HepG2 (cell line): ENCODE measurements around the gene DPAGT1. TPM values are rescaled to one million over a fixed set of nuclear protein-coding genes. Genes with fewer than 3 reads are reported as not detected.

ENCODE experiments used
- ATAC-seq: fragments of 200-7000 bp; cut with Tn5 transposase; 3 replicates; pipeline ENCODE4 v1.9.1; 2020; ENCODE audit warnings: mild to moderate bottlenecking, moderate library complexity
- BruUV-seq: library from RNA; stranded (reverse); fragments of 400-500 nt; replicated peaks from 2 replicates; lab custom pipeline; 2021; lab: Mats Ljungman, UMichigan
- CTCF ChIA-PET: fragments of 300-600 bp; formaldehyde crosslinking; extraction: SDS; loops from one replicate; lab custom pipeline; 2021; ENCODE audit warnings: low total read pairs, inconsistent platforms, low intra/inter-chr PET ratio; lab: Yijun Ruan, JAX
- POLR2A ChIA-PET: fragments of 350-600 bp; sonication (Branson Sonifier 250); formaldehyde crosslinking; loops from one replicate; lab custom pipeline; 2020; ENCODE audit warnings: antibody characterized with exemption, inconsistent platforms; lab: Yijun Ruan, JAX
- DNase-seq: peaks from one replicate; pipeline ENCODE4 v3.0.0-alpha.2; 2015; ENCODE audit warnings: low spot score
- FAIRE-seq: peaks from 3 replicates; lab custom pipeline; 2011; peaks lifted over from hg19 to GRCh38; lab: Jason Lieb, UNC
- H2AFZ ChIP-seq: one replicate; pipeline ENCODE4 v1.6.1; 2011; ENCODE audit warnings: low read length, inconsistent platforms
- H3K27ac ChIP-seq: fragments of 300-600 bp; 3 replicates; pipeline ENCODE4 v1.8.0; 2011; ENCODE audit warnings: mixed run types, mild to moderate bottlenecking, mixed read lengths, low read length, inconsistent platforms; ENCODE audit not compliant: insufficient read depth; ENCODE audit errors: extremely low read length
- H3K27me3 ChIP-seq, 2 experiments: fragments of 200-600 bp in 1 of 2; 2 replicates in 1 of 2; 3 replicates in 1 of 2; pipeline versions ENCODE4 v1.6.0 to v1.8.0; 2011; ENCODE audit warnings: low read length in 2 of 2, mild to moderate bottlenecking in 2 of 2, moderate library complexity in 2 of 2, inconsistent platforms in 1 of 2; ENCODE audit not compliant: insufficient read depth in 2 of 2, control insufficient read depth in 1 of 2
- H3K36me3 ChIP-seq, 2 experiments: fragments of 200-600 bp in 1 of 2; replicated peaks in 1 of 2; 2 replicates in 1 of 2; 3 replicates in 1 of 2; pipeline versions ENCODE4 v1.5.1 to v1.8.0; 2011; ENCODE audit warnings: low read length in 2 of 2, inconsistent platforms in 1 of 2; ENCODE audit not compliant: insufficient read depth in 2 of 2, control insufficient read depth in 1 of 2
- H3K4me1 ChIP-seq: 2 replicates; pipeline ENCODE4 v1.5.1; 2012; ENCODE audit warnings: low read length, inconsistent platforms; ENCODE audit not compliant: insufficient read depth
- H3K4me2 ChIP-seq: 2 replicates; pipeline ENCODE4 v1.6.0; 2011; ENCODE audit warnings: low read depth, low read length, inconsistent platforms
- H3K4me3 ChIP-seq, 3 experiments: fragments of 200-600 bp in 1 of 3; sonication (generic), shearing (Covaris generic) in 1 of 3; replicated peaks in 1 of 3; 2 replicates each; pipeline ENCODE4 v1.5.1; 2011 to 2016; ENCODE audit warnings: low read length in 3 of 3, inconsistent platforms in 2 of 3, low read depth in 2 of 3, mild to moderate bottlenecking in 2 of 3, control low read depth in 1 of 3, mixed read lengths in 1 of 3; ENCODE audit not compliant: insufficient read depth in 1 of 3
- H3K79me2 ChIP-seq: one replicate; pipeline ENCODE4 v1.6.1; 2011; ENCODE audit warnings: low read length, inconsistent platforms; ENCODE audit not compliant: insufficient read depth
- H3K9ac ChIP-seq: 2 replicates; pipeline ENCODE4 v1.6.0; 2011; ENCODE audit warnings: mild to moderate bottlenecking, low read depth, low read length, inconsistent platforms; ENCODE audit not compliant: insufficient read depth
- H3K9me3 ChIP-seq: 2 replicates; pipeline ENCODE4 v1.5.1; 2012; ENCODE audit warnings: mild to moderate bottlenecking, low read length
- H4K20me1 ChIP-seq: 2 replicates; pipeline ENCODE4 v1.6.0; 2011; ENCODE audit warnings: inconsistent platforms, mild to moderate bottlenecking, low read length, moderate library complexity; ENCODE audit not compliant: insufficient read depth
- ATF1 ChIP-seq: IDR thresholded peaks from 2 replicates; pipeline ENCODE4 v1.6.1; 2016; ENCODE audit warnings: mild to moderate bottlenecking, control low read depth
- IRF2 ChIP-seq: IDR thresholded peaks from 2 replicates; pipeline ENCODE4 v1.6.1; 2018; ENCODE audit warnings: missing genetic modification reagents, missing compliant biosample characterization
- MBNL3 ChIP-seq: fragments of 250-450 bp; sonication (Bioruptor Pico); conservative IDR thresholded peaks from 2 replicates; pipeline ENCODE4 v1.8.0; 2022; ENCODE audit warnings: mild to moderate bottlenecking, inconsistent platforms
- MIER3 ChIP-seq: IDR thresholded peaks from 2 replicates; pipeline ENCODE4 v1.6.1; 2016; ENCODE audit warnings: missing compliant biosample characterization, borderline replicate concordance
- NFIB ChIP-seq: sonication (generic); formaldehyde crosslinking; IDR thresholded peaks from 2 replicates; pipeline ENCODE4 v1.9.0; 2021; ENCODE audit warnings: missing genetic modification reagents, mild to moderate bottlenecking, borderline replicate concordance
- SMARCC2 ChIP-seq: fragments of 450-650 bp; IDR thresholded peaks from 2 replicates; pipeline ENCODE4 v1.6.1; 2017; ENCODE audit warnings: antibody characterized with exemption, mild to moderate bottlenecking
- SYNCRIP ChIP-seq: fragments of 200-400 bp; formaldehyde crosslinking; IDR thresholded peaks from 2 replicates; pipeline ENCODE4 v1.6.1; 2018; ENCODE audit warnings: mild to moderate bottlenecking, low read depth, low read length; ENCODE audit not compliant: insufficient read depth
- TARDBP ChIP-seq: sonication (generic); formaldehyde crosslinking; IDR thresholded peaks from 2 replicates; pipeline ENCODE4 v1.8.0; 2022; ENCODE audit warnings: mild to moderate bottlenecking, missing genetic modification reagents
- ZNF879 ChIP-seq: sonication (generic); formaldehyde crosslinking; IDR thresholded peaks from 2 replicates; pipeline ENCODE4 v1.8.1; 2023; ENCODE audit warnings: missing genetic modification reagents
- ZSCAN25 ChIP-seq: sonication (generic); formaldehyde crosslinking; IDR thresholded peaks from 2 replicates; pipeline ENCODE4 v1.8.0; 2022; ENCODE audit warnings: mild to moderate bottlenecking, missing genetic modification reagents
- WGBS: methylation state at CpG from one replicate; pipeline ENCODE4 v1.1.6; 2017; ENCODE audit warnings: low lambda C conversion rate; 5-methylcytosine and 5-hydroxymethylcytosine counted together
- in situ Hi-C: cut with HindIII; loops from 2 replicates; pipeline ENCODE4 v1.10.0; 2017; ENCODE audit warnings: low pct_unique_long_range_greater_than_20kb; ENCODE audit not compliant: extremely low pct_ligation_motif_present
- intact Hi-C: fragments of 100-400 bp; cut with micrococcal nuclease; formaldehyde crosslinking; loops from one replicate; pipeline ENCODE4 v1.10.0; 2022; ENCODE audit not compliant: unreplicated experiment
- polyA plus RNA-seq, 8 experiments: library from polyadenylated mRNA; depleted of rRNA in 3 of 8; stranded (reverse) in 7 of 8; unstranded in 1 of 8; fragments of >200 nt; fragmentation: Illumina TruSeq in 4 of 8; extraction: Trizol in 4 of 8; gene quantifications; 2 replicates each; pipeline versions ENCODE4 v1.2.1 to v1.2.3, GENCODE V29; 2011 to 2016; ENCODE audit warnings: low read depth in 4 of 8, missing spikeins in 1 of 8, mixed read lengths in 1 of 8; ENCODE audit not compliant: insufficient read depth in 1 of 8
- total RNA-seq, 5 experiments: library from RNA; depleted of rRNA; stranded (reverse); fragments of >200 nt; fragmentation: Illumina TruSeq; extraction: Trizol; gene quantifications; 2 replicates each; pipeline ENCODE4 v1.2.3, GENCODE V29; 2016; ENCODE audit warnings: low read depth in 1 of 5
- TF ChIP-seq, protein P1 (sequence below): sonication (generic); formaldehyde crosslinking; IDR thresholded peaks from 2 replicates; pipeline ENCODE4 v1.5.0; 2020; ENCODE audit warnings: mild to moderate bottlenecking, missing genetic modification reagents, moderate library complexity
- TF ChIP-seq, protein P2 (sequence below): sonication (generic); formaldehyde crosslinking; IDR thresholded peaks from 2 replicates; pipeline ENCODE4 v1.4.0; 2020; ENCODE audit warnings: missing genetic modification reagents
- TF ChIP-seq, protein P3 (sequence below): sonication (generic); formaldehyde crosslinking; IDR thresholded peaks from 2 replicates; pipeline ENCODE4 v1.5.0; 2020; ENCODE audit warnings: mild to moderate bottlenecking, missing genetic modification reagents

The DPAGT1 gene
- total and polyA plus RNA-seq, 2 of the 13 experiments (the other 11 are each of a cell fraction or from before 2014, with no cell fraction given): 37.6 to 70.7 TPM

DNA sequence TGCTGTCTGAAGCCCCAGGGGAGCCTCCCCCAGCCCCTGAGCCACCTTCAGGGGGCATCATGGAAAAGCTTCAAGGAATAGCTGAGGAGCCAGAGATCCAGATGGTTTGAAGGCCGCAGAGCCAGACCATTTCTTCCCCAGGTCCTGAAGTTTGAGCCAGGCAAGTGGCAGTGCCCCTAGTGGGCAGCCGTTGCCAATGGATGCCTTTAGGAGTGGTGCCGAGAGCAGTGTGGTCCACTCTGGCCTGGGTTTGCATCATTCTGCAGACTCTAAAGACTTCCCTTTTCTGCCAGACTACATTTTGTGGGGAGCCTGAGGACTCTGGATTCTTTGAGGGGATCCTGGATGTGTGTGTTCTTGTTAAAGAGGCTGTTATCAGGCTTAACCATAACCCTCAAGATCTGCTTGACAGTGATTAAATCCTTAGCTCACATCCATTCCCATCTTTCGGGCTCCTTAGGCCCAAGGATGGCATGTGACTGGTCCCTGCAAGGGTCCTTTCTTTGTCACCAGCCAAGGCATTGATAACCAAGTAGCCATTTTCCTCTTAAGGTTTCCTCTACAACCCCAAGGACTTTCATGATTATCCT lies 32.8 kb upstream of the DPAGT1 start:
- POLR2A ChIA-PET: interaction anchor here (0.8 to 1.8 kb wide), 4 partner anchors 13 to 34 kb away, joined by 3 to 4 read pairs (median 4); partner anchors contain the start of genes C2CD2L, HINFP and NLRX1
- ATAC-seq (peak; percentile 72), DNase-seq (no peak), FAIRE-seq (no peak)
- H4K20me1 ChIP-seq: no peaks in the 10 kb centered on the region
- H3K79me2 ChIP-seq: no peaks in the 10 kb centered on the region
- no peak overlapping the region for H3K9ac ChIP-seq
- H3K4me1 ChIP-seq: peaks cover 15% of the 10 kb centered on the region
- no peak overlapping the region for H3K4me2 ChIP-seq
- H3K27ac ChIP-seq: no peak overlapping the region
- TF ChIP-seq MIER3 (CRISPR knock-in tag) (no peak), ZSCAN25 (CRISPR knock-in tag) (no peak), NFIB (no peak)
- TF ChIP-seq, protein P1, sequence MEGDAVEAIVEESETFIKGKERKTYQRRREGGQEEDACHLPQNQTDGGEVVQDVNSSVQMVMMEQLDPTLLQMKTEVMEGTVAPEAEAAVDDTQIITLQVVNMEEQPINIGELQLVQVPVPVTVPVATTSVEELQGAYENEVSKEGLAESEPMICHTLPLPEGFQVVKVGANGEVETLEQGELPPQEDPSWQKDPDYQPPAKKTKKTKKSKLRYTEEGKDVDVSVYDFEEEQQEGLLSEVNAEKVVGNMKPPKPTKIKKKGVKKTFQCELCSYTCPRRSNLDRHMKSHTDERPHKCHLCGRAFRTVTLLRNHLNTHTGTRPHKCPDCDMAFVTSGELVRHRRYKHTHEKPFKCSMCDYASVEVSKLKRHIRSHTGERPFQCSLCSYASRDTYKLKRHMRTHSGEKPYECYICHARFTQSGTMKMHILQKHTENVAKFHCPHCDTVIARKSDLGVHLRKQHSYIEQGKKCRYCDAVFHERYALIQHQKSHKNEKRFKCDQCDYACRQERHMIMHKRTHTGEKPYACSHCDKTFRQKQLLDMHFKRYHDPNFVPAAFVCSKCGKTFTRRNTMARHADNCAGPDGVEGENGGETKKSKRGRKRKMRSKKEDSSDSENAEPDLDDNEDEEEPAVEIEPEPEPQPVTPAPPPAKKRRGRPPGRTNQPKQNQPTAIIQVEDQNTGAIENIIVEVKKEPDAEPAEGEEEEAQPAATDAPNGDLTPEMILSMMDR (CRISPR knock-in tag): peak; percentile 24; the same call in 1 of the 2 replicates
- no peaks in the 10 kb centered on the region for H3K27me3 ChIP-seq
- CTCF ChIA-PET: interaction anchor here (0.9 kb wide), 1 partner anchor 34 kb away, joined by 3 read pairs; no protein-coding TSS in a partner anchor
- H2AFZ ChIP-seq: no peak overlapping the region
- H3K9me3 ChIP-seq: no peaks in the 10 kb centered on the region
- peaks cover 21 to 32% of the 10 kb centered on the region in 2 experiments for H3K36me3 ChIP-seq
- no TSS peak for BruUV-seq
- H3K4me3 ChIP-seq: no peak overlapping the region
- in situ Hi-C loops: no loop called here
- 100% methylated on average over 1 of the region's 4 CpGs for WGBS
- intact Hi-C loops: no loop called here

DNA sequence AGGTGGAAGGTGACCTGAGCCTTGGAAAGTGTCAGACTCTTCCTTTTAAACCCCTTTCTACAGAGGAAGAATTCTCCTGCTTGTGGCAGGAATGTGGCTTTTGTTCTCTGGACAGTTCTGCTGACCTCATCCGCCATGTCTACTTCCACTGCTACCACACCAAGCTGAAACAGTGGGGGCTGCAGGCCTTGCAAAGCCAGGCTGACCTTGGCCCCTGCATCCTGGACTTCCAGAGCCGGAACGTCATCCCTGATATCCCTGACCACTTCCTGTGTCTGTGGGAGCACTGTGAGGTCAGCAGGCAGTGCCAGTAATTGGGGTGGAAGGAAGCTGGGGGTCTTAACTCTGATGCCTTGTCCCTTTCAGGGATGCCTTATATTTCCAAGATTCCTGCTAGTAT lies 29.0 kb upstream of the DPAGT1 start:
- BruUV-seq: no TSS peak
- FAIRE-seq (no peak), ATAC-seq (peak; percentile 74), DNase-seq (peak; percentile 56)
- Histone ChIP-seq H3K9ac (no peak overlapping the region), H2AFZ (no peak overlapping the region), H3K79me2 (peaks cover 2% of the 10 kb centered on the region), H3K9me3 (no peaks in the 10 kb centered on the region), H3K36me3 (peaks cover 21 to 35% of the 10 kb centered on the region in 2 experiments), H4K20me1 (no peaks in the 10 kb centered on the region), H3K4me1 (peaks cover 20% of the 10 kb centered on the region), H3K4me3 (no peak overlapping the region), H3K27ac (peak overlapping the region; percentile 33), H3K27me3 (no peaks in the 10 kb centered on the region), H3K4me2 (no peak overlapping the region)
- in situ Hi-C loops (no loop called here), intact Hi-C loops (no loop called here)
- ChIA-PET POLR2A (interaction anchor here (0.9 to 2.4 kb wide), 2 partner anchors 10 to 45 kb away, joined by 3 to 11 read pairs; partner anchors contain the start of genes HINFP and HMBS), CTCF (no interaction called here)
- 53% methylated on average over 3 of the region's 3 CpGs for WGBS
- TF ChIP-seq MBNL3 (CRISPR knock-in tag) (no peak), IRF2 (no peak), ZNF879 (CRISPR knock-in tag) (no peak), SYNCRIP (no peak), ATF1 (CRISPR knock-in tag) (peak; percentile 75), TARDBP (CRISPR knock-in tag) (no peak), SMARCC2 (no peak)
- TF ChIP-seq, protein P2, sequence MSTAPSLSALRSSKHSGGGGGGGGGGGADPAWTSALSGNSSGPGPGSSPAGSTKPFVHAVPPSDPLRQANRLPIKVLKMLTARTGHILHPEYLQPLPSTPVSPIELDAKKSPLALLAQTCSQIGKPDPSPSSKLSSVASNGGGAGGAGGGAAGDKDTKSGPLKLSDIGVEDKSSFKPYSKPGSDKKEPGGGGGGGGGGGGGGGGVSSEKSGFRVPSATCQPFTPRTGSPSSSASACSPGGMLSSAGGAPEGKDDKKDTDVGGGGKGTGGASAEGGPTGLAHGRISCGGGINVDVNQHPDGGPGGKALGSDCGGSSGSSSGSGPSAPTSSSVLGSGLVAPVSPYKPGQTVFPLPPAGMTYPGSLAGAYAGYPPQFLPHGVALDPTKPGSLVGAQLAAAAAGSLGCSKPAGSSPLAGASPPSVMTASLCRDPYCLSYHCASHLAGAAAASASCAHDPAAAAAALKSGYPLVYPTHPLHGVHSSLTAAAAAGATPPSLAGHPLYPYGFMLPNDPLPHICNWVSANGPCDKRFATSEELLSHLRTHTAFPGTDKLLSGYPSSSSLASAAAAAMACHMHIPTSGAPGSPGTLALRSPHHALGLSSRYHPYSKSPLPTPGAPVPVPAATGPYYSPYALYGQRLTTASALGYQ (CRISPR knock-in tag): no peak
- TF ChIP-seq, protein P3, sequence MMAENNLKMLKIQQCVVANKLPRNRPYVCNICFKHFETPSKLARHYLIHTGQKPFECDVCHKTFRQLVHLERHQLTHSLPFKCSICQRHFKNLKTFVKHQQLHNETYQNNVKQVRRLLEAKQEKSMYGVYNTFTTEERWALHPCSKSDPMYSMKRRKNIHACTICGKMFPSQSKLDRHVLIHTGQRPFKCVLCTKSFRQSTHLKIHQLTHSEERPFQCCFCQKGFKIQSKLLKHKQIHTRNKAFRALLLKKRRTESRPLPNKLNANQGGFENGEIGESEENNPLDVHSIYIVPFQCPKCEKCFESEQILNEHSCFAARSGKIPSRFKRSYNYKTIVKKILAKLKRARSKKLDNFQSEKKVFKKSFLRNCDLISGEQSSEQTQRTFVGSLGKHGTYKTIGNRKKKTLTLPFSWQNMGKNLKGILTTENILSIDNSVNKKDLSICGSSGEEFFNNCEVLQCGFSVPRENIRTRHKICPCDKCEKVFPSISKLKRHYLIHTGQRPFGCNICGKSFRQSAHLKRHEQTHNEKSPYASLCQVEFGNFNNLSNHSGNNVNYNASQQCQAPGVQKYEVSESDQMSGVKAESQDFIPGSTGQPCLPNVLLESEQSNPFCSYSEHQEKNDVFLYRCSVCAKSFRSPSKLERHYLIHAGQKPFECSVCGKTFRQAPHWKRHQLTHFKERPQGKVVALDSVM (CRISPR knock-in tag): 0 out of 2 replicates have a peak, but pooled peaks have one; percentile 28
